ENCODE measurements around the gene ABHD14A.
A peak's percentile ranks its signal among the peaks of the same experiment; 100 is the strongest.

ABHD14A gene

GRCh38 chr3:51957520-51958205 lies 17.2 kb upstream of the ABHD14A start:
- DNase-seq, result no peak

GRCh38 chr3:51958603-51959521 lies 16.0 kb upstream of the ABHD14A start:
- DNase-seq, result no peak

- no peak for DNase-seq
Observed at GRCh38 chr3:51959651-51960050, 15.2 kb upstream of the ABHD14A start.

GRCh38 chr3:51960386-51960785 lies 14.5 kb upstream of the ABHD14A start:
- DNase-seq, result no peak

GRCh38 chr3:51961011-51961410 lies 13.9 kb upstream of the ABHD14A start:
- no peak for DNase-seq

- no peak for DNase-seq
Observed at GRCh38 chr3:51961602-51962569, 13.0 kb upstream of the ABHD14A start.

GRCh38 chr3:51962854-51963530 lies 11.9 kb upstream of the ABHD14A start:
- DNase-seq, result no peak

GRCh38 chr3:51963951-51964451 lies 10.9 kb upstream of the ABHD14A start:
- no peak for DNase-seq

- DNase-seq, result no peak
Observed at GRCh38 chr3:51964521-51964920, 10.3 kb upstream of the ABHD14A start.

GRCh38 chr3:51966016-51966415 lies 8.8 kb upstream of the ABHD14A start:
- no peak for DNase-seq

- no peak for DNase-seq
Observed at GRCh38 chr3:51966486-51966885, 8.4 kb upstream of the ABHD14A start.

- DNase-seq, result no peak
Observed at GRCh38 chr3:51966922-51967383, 7.9 kb upstream of the ABHD14A start.

GRCh38 chr3:51967384-51968169 lies 7.3 kb upstream of the ABHD14A start, which contains the start of gene PCBP4:
TSS of gene PCBP4 (minus strand) at chr3:51967454. CDS start at chr3:51961240, 6,214 bp downstream.
- peak; percentile 38 for DNase-seq

- DNase-seq, result no peak
Observed at GRCh38 chr3:51968170-51968775, 6.6 kb upstream of the ABHD14A start.

GRCh38 chr3:51968883-51969678 lies 5.8 kb upstream of the ABHD14A start:
- DNase-seq, result no peak

GRCh38 chr3:51969841-51970240 lies 5.0 kb upstream of the ABHD14A start:
- no peak for DNase-seq

GRCh38 chr3:51970606-51971300 lies 4.1 kb upstream of the ABHD14A start:
- no peak for DNase-seq

- DNase-seq, result no peak
Observed at GRCh38 chr3:51971350-51971749, 3.5 kb upstream of the ABHD14A start.

Measured in activated CD8-positive, alpha-beta memory T cell treated with anti-CD3 and anti-CD28 coated beads, Interleukin-2, amount 50 U/mL, for 4 hours (primary cell).